ENCODE measurements around the gene TOX4.

The TOX4 gene

DNA sequence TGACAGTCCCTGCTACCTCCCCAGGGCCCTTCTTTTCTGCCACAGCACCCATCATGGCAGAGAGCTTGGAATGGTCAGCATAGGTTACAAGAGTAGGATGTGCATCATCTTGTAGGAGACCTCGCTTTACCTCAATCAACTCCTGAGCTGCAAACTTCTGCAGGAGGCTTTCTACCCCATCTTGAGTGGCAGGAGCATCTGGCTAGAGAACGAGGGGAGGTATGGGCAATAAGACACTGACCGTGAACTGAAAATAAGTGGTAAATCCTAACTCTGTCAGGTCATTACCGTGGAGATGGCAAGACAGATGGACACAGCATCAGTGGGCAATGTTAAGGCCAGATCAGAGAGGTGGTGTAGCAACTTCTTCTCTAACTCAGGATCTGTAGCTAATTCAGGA lies 26.4 kb downstream of the TOX4 start:
- DNase-seq = no peak

DNA sequence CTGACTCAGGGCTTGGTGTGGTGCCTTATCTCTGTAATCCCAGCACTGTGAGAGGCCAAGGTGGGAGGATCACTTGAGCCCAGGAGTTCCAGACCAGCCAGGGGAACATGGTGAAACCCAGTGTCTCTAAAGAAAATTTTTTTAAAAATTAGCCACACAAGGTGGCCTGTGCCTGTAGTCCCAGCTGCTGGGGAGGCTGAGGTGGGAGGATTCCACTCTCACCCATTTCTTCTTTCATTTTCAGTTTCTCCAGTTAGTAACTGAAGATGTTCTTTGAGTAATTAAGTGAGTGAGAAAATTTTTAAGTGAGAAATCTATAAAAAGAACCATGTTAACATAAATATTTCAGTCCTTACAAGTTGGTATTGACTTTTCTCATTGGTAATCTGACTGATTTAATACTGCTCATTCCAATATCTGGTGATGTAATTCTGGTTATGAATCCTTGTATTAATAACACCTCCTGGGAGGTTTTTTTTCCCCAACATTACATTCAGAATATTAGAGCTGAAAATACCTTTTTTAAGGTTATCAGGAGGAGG lies 28.1 kb downstream of the TOX4 start:
- DNase-seq = peak; percentile 44

DNA sequence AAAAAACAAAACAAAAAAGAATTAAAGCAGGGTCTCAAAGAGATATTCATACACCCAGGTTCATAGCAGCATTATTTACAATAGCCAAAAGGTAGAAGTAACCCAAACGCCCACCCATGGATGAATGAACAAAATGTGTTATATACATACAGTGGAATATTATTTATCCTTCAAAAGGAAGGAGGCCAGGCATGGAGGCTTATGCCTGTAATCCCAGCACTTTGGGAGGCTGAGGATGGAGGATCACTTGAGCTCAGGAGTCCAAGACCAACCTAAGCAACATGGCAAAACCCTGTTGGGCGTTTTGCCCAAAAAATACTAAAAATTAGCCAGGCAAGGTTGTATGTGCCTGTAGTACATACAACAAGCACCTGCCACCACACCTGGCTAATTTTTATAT lies 29.6 kb downstream of the TOX4 start:
- DNase-seq = no peak

DNA sequence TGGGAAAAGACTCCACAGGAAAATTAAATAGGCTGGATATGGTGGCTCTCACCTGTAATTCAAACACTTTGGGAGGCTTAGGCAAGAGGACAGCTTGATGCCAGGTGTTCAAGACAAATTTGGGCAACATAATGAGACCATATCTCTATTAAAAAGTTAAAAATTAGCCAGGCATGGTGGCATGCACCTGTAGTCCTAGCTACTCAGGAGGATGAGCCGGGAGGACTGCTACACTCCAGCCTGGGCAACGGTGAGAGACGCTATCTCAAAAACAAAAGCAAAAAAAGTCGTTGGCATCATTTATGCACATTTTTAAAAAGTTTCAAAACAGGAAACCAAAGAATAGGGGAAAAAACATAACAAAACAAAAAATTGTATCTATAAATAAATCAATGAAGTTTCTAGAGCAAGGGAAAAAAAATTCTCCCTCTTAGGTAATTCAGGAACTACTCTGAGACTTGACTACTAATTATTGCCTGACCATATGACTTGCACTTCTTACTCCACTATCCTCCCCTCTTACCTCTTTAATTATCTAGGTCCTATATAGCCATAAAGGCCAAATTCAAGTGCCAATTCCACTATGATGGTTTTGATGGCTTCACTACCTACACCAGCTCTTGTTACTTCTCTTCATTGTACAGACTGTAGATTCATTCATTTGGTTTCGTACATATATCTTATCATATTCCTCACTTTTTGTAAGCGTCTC lies 32.6 kb downstream of the TOX4 start:
- peak; percentile 39 for DNase-seq

DNA sequence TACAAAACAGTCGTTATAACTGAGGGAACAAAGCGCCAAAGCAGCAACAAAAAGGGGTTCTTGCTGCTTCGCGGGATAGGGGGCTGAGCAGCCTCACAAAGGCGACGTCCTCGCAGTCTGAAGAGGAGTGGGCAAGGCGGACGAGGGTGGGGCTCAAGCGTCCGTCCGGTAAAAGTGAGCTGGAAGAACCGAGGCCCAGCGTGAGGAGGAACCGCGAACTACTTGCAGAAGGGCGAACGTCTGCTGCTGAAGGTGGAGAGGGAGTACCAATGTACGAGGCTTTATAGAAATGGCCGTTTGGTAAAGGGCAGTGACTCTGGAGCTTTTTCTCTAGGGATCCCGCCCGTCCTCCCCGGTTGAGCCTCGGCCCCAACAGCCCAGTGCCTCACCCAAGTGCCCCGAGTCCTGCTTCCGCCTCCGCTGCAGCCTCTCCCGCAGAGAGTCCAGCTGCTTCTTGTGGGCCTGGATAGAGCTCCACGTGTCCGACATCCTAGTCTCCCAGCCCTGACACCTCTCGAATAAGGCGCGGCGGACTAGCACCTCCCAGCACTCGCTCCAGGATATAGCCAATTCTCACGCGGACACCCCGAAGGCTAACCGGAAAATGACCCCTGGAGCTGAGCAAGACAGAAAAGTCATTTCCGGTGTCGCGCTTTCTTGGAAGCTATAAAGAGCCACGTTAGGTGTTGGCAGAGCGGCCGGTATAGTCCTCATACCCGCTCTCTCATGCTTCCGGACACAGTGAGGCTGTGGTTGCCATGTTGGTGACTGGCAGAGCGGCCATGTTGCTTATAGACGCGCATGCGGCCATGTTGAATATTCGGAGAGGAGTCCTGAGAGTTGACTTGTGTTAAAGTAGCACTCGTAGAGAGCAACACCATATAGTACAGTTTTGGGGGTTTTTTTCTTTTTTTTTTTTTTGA lies 34.0 kb downstream of the TOX4 start, which contains the start of gene METTL3:
Gene METTL3 (minus strand): TSS at position 606 of the 923 bp plus-strand sequence. CDS start 117 bp downstream, at position 489.
- peak; percentile 97 for DNase-seq

DNA sequence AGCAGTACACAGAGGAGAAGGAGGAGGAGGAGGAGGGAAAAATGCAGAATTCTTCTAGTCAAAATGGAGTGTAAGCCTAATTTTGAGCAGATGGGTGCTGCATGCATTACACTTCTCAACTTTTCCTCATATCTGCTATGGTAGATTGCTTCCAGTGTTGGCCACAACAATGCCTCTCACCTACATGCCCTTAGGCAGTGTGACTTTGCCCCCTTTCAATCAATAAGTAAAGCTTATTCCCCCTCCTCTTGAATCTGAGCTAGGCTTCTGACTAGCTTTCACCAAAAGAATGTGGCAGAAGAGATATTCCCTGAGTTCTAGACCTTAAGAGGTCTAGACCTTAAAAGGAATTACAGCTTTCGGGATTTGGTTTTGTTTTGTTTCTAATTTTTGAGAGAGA lies 37.3 kb downstream of the TOX4 start:
- DNase-seq = no peak

DNA sequence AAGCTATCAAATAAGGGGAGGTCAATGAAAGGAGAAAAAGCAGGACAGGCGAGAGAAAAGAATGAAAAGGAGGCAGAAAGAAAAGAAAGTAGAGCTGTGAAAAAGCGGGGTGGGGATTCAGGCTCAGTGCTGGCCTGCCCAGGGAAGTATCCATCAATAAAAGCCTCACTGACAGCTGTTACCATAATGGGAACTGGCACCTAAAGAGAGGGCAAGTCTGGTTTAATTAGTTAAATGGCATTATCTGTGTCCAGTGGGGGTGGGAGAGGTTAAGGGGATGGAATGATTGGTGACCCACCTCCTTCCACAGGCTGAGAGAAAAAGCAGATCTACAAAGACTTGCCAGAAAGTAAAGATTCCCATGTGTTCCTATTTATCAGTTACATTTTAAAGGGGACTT lies 41.7 kb downstream of the TOX4 start:
- DNase-seq = no peak

DNA sequence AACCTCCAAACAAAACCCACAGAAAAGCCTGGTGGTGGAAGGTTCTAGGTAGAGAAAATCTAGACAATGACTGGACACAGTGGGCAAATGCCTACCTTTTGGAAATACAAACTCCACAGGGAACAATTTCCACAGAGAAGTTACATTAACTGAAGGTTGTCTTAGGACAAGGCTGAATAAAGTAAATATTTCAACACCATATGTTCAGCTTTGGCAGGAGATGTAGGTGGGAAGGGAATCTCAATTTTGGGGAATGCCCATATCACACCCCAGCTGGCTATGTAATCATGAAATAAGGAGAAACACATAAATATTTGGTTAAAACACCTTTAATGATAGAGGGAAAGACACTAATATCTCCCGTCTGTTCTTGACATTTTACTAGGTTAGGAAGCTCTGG lies 43.8 kb downstream of the TOX4 start:
- DNase-seq = no peak

DNA sequence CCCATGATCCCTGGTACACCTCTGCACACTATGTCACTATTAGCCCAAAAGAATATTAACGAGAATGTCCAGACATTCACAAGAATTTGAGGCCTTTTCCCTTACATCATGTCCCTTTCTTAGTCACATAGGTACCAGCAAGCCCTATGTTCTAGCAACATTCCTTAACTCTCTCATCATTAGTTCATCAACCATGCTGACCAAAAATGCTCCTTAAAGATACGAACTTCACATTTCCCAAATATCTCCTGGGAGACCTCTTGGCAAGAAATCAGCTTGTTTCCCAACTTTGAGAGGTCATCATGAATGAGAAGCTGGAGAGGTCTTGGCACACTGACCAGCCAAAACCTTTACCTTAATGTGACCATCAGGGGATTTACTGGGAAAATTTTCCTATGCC lies 44.5 kb downstream of the TOX4 start:
- no peak for DNase-seq

DNA sequence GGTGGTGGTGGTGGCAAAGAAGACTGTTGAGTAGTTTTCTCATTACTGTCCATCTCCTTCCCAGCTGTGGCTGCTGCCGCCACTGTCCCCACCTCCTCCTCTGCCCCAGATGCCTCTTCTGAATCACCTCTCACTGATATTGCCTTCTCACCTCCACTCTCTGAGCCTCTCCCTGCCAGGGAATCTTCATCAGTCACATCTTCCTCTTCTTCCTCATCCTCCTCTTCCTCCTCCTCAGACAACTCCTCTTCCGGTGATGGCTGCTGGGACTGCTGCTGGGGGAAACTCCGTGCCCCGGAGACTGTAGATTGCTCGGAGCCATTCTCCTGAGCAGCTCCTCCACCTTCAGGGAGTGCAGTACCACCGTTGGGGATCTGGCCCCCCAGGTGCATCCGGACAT lies 46.2 kb downstream of the TOX4 start:
- DNase-seq = no peak

DNA sequence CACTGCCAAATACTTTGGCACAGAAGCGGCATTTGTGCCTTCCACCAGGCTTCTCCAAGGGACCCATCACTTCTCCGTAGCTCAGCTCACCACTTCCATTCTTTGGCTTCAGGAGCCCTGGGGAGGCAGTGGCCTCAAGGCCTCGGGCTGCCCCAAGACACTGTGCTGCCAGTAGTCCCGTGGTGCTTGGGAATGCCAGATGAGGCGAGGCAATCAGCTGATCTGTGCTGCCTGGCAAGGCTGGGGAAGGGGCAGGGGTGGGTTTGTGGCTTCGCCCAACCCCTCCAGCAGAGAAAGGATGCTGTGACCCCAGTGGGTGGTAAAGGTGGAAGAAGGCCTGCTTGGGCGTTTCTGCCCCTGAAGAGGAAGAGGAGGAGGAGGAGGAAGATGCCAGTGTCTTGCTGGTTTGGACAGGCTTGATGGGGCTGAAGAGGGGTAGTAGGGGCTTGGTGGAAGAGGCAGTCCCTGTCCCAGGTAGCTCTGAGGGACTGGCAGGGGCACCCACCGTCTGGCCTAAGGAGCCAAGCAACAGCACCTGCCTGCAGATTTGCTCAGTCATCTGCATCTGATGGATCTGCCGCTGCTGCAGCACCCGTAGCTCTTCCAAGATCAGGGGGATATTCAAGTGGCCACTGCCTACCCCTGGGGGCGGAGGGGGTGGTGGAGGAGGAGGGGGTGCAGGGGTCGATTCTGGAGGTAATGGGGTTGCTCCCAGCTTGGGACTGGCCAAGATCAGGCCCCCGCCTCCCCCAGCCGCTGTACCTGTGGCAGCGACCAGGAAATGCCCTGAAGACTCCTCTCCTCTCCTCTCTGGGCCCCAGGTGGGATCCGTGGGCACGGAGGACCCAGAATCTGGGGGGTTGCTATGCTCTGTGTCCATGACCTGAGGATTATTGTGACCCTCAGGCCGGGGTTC lies 47.8 kb downstream of the TOX4 start:
- DNase-seq = no peak

DNA sequence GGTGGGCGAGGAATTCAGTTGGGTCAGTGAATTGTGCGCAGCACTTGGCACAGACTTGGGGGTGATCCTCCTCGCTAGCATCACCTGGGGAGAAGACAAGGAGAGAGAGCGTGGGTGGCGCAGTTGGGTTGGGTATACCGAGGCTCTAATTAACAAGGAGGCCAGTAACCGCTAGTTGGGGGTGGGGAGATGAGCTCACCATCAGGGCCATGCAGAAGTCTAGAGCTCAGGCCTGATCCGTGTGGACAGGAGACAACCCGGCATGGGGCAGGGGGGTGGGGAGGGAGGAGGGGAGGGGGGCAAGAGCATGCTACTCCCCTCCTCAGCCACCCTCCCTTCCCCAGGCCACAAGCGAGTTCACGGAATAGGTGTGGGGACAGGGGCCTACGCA lies 48.6 kb downstream of the TOX4 start:
- no peak for DNase-seq

DNA sequence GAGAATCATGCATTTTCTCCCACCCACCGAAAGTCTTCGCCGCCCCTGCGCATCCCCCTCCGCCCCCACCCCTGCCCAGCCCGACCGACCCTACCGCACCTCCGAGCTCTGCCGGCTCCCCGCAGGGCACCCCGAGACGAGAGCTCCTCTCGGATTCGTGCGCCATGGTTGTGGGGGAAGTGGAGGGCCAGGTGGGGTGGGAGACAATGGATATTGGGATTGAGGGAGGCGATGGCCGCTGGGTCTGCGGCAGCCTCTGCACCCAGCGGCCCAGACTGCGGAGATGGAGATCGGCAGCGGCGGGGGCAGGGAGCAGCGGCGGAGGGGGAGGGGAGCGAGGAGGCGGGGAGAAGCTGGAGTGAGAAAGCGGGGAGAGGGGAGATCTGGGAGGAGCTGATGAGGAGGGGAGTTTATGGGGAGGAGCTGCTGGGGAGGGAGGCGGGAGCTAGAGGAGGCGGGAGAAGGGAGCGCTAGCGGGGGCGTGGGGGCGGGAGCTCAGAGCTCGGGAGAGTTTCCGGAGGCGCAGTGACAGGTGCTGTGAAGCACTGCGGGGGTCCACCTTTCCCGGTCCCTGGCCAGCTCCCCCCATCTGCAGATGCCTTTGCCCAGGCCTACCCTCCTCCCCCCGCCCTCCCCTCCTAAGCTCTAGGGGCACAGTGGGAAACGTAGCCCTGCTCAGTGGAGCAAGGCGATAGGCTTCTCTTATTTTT lies 49.1 kb downstream of the TOX4 start, which contains the start of gene SALL2:
Gene SALL2 (minus strand): TSS at position 385 of the 710 bp plus-strand sequence. CDS start 219 bp downstream, at position 166.
- peak; percentile 74 for DNase-seq

DNA sequence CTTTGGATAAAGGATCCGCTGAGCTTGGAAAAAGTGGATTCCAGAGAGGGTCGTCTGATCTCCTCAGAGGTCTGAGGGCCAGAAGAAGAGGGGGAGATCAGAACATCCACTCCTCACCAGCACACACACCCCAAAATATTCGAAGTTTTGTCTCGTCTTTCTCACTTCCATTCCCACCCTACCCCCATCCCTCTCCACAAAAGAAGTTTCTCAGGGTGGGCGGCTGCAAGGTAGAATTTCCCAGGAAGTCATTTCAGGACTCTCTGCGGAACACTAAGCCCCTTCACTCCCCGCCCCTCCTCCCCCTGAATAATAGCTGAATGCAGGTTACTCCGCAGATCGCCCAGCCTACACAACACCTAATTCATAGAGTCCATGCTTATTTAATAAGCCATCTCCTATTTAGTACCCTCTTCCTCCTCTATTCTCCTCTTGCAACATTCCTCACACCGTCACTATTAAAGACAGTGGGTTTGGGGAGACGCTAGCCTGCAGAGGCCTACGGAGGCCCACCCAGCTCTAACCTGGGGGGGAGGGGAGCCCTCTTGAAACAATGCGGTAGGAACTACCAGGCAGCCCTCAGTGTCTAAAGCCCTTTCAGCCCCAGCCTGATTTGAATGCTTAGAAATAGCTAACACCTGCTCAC lies 49.8 kb downstream of the TOX4 start:
- DNase-seq = no peak

DNA sequence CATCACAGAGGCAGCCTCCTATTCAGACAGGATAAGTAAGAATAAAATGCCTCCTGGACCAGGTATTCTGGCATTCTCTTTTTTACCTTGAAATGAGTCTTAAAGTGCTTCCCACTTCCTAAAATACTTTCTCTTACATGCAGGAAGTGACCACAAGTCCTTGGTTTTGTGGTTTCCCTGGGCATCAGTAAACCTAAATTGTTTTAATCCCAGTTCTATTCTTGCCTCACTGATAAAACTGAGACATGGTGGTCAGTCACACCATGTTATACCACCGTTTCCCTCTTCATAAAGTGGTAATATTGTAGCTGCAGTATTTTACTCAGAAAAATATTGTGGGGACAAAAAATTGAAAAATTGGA lies 50.3 kb downstream of the TOX4 start:
- DNase-seq = no peak

DNA sequence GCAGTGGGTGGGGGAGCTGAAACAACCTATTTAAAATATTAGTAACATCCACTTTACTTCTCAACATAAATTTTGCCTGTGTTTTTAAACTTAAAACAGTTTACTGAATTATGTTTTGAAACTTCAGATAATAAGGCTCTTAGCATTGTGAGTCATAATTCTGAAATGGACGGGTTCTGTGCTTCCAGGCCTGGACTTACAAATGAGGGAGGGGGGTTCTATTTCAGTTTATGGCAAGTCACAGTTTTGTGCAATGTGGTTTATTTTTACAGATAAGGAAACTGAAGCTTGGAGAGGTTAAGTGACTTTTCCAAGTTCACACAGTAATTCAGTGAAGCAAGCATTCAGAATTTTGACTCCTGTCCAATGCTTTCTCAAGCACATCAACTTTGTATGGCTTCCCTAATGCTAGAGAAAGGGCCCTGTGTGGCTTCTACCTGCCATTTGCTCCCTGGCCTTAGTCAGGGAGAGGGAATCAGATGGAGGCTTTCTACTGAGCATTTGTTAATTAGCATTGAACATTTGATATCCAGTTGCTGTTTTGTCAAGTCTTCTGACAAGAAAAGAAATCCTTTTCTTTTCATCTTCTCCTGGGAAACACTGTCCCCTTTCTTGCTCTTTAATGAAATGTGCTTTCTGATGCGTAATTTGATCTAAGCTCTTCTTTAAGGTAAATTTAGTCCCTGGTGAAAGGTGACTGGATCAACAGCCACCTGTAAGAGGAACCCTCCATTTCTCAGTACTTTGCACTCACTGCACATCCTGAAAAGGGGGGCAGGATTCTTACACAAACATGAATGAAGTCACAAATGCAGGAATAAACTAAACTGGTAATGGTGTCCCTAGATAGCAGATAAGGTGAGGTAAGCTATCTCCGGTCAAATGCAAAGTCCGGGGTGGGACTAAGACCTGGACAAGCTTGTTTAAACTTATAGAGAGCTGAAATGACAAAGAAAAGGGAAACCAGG lies 51.7 kb downstream of the TOX4 start:
- DNase-seq = no peak

DNA sequence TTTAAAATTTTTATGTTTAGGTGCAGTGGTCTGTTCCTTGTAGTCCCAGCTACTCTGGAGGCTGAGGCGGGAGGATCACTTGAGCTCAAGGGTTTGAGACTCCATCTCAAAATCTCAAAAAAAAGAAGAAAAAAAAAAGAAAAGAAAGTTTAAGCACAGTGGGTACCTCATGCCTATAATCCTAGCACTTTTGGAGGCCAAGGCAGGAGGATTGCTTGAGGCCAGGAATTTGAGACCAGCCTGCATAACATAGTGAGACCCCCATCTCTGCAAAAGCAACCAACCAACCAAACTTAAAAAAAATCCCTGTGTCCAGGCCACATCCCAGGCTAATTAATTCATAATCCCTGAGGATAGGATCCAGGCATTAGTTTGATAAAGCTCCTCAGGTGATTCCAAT lies 52.5 kb downstream of the TOX4 start:
- no peak for DNase-seq

DNA sequence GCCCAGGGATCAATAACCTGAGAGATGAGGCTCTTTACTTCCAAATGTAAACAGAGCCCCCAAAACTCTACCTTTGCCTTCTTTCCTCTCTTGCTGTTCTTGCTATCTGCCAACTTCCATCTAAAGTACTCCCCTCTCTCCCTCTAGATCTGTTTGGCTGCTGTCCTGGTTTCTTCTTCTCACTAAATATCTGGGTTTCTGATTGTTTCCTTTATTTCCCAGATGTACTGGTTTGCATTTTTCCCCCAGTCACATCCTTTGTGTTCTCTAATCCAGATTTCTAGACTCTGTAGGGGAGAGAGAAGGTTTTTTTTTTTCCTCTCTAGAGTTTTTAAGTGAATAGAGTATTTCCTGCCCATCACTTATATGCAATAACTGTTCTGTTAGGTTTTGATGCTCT lies 56.3 kb downstream of the TOX4 start:
- no peak for DNase-seq

DNA sequence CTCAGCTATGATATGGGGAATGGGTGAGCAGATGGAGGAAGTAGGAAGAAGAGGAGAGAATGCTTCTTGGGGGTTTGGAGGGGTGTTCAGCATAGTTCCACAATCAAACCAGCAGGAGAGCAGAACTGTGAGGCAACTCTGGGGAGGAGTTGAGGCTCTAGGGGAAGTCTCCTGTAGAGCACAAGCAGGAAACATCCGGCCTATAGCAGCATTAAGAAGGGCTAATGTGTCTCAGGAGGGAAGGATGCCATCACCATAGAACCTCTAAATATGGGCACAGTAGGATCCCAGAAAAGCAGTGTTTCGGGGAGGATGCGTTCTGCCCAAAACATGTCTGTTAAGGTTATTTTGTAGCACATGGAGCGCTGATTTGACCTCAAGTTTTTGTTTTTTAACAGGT lies 57.6 kb downstream of the TOX4 start:
- DNase-seq = no peak
